Osteocyte (in vitro differentiated cells): Measurements from ENCODE around the gene TMEM182. TPM values are rescaled to one million over a fixed set of nuclear protein-coding genes. Genes with fewer than 3 reads are reported as not detected.

Experiments used
- DNase-seq: peaks from one replicate; pipeline ENCODE4 v3.0.0; 2021; ENCODE audit warnings: mixed read lengths; ENCODE audit not compliant: unreplicated experiment; ENCODE audit errors: extremely low spot score
- H3K27ac Mint-ChIP-seq: one replicate; pipeline ENCODE4 v1.8.0; 2021; ENCODE audit warnings: mild to moderate bottlenecking, mixed read lengths; ENCODE audit not compliant: unreplicated experiment
- H3K27me3 Mint-ChIP-seq: one replicate; pipeline ENCODE4 v1.8.0; 2021; ENCODE audit warnings: mixed read lengths; ENCODE audit not compliant: unreplicated experiment
- H3K36me3 Mint-ChIP-seq: one replicate; pipeline ENCODE4 v1.8.0; 2021; ENCODE audit warnings: mixed read lengths; ENCODE audit not compliant: unreplicated experiment
- H3K4me1 Mint-ChIP-seq: one replicate; pipeline ENCODE4 v1.8.0; 2021; ENCODE audit warnings: mixed read lengths; ENCODE audit not compliant: unreplicated experiment
- H3K4me3 Mint-ChIP-seq: one replicate; pipeline ENCODE4 v1.8.0; 2021; ENCODE audit warnings: mild to moderate bottlenecking, moderate library complexity, mixed read lengths; ENCODE audit not compliant: unreplicated experiment
- H3K9me3 Mint-ChIP-seq: one replicate; pipeline ENCODE4 v1.8.0; 2021; ENCODE audit warnings: mixed read lengths; ENCODE audit not compliant: unreplicated experiment
- CTCF ChIP-seq: fragments of 200-600 bp; sonication (generic); IDR thresholded peaks from 2 replicates; pipeline ENCODE4 v1.5.0; 2021; ENCODE audit warnings: antibody characterized with exemption, mild to moderate bottlenecking, moderate library complexity
- long read RNA-seq: library from polyadenylated mRNA; unstranded; transcript quantifications from one replicate; pipeline ENCODE4 v2.0.0, GENCODE V29; 2021
- total RNA-seq: library from RNA; stranded (reverse); gene quantifications from 2 replicates; pipeline ENCODE4 v1.2.1, GENCODE V29; 2021

Gene TMEM182
- 2.7 and 3.1 TPM in 2 replicates for total RNA-seq
- long read RNA-seq, transcript TMEM182-202 (5 exons, 3,112 nt), result major isoform, 6 of 10 reads
- long read RNA-seq, partial matches to known transcripts, result 0 of 10 reads
- long read RNA-seq, other reads (novel, unspliced or antisense), result 2 of 10 reads

GRCh38 chr2:102761763-102762162, at the start of gene TMEM182:
Gene TMEM182, plus strand, starts transcription at chr2:102762031. Its CDS starts 187 bp downstream, at chr2:102762218.
- no peak for DNase-seq
- no peak for TF ChIP-seq CTCF
- Mint-ChIP-seq H3K36me3 (peaks cover 2% of the 10 kb centered on the region), H3K27me3 (no peaks in the 10 kb centered on the region), H3K4me3 (no peak within 1 kb of the TSS), H3K4me1 (no peaks in the 10 kb centered on the region), H3K9me3 (no peaks in the 10 kb centered on the region), H3K27ac (no peak within 1 kb of the TSS)

- Mint-ChIP-seq H3K9me3 (no peaks in the 10 kb centered on the region), H3K36me3 (peaks cover 31% of the 10 kb centered on the region), H3K27me3 (no peaks in the 10 kb centered on the region), H3K4me1 (no peaks in the 10 kb centered on the region), H3K27ac (no peak overlapping the region), H3K4me3 (no peak overlapping the region)
- TF ChIP-seq CTCF, result no peak
- DNase-seq, result no peak
These were observed 44.4 kb upstream of the TMEM182 start for GRCh38 chr2:102717308-102718018.

- DNase-seq, result no peak
- TF ChIP-seq CTCF, result no peak
- Mint-ChIP-seq H3K9me3 (no peaks in the 10 kb centered on the region), H3K4me1 (no peaks in the 10 kb centered on the region), H3K36me3 (peaks cover 42% of the 10 kb centered on the region), H3K27me3 (no peaks in the 10 kb centered on the region), H3K4me3 (no peak overlapping the region), H3K27ac (no peak overlapping the region)
These were observed 43.2 kb upstream of the TMEM182 start for GRCh38 chr2:102718387-102719316.

GRCh38 chr2:102724016-102724490, 37.8 kb upstream of the TMEM182 start:
- H3K27ac Mint-ChIP-seq, result no peak overlapping the region
- no peaks in the 10 kb centered on the region for H3K9me3 Mint-ChIP-seq
- peaks cover 59% of the 10 kb centered on the region for H3K36me3 Mint-ChIP-seq
- no peak for TF ChIP-seq CTCF
- no peak overlapping the region for H3K4me3 Mint-ChIP-seq
- no peaks in the 10 kb centered on the region for H3K27me3 Mint-ChIP-seq
- no peaks in the 10 kb centered on the region for H3K4me1 Mint-ChIP-seq
- DNase-seq, result no peak
